Measurements from ENCODE around the gene MDK.

Gene MDK

DNA sequence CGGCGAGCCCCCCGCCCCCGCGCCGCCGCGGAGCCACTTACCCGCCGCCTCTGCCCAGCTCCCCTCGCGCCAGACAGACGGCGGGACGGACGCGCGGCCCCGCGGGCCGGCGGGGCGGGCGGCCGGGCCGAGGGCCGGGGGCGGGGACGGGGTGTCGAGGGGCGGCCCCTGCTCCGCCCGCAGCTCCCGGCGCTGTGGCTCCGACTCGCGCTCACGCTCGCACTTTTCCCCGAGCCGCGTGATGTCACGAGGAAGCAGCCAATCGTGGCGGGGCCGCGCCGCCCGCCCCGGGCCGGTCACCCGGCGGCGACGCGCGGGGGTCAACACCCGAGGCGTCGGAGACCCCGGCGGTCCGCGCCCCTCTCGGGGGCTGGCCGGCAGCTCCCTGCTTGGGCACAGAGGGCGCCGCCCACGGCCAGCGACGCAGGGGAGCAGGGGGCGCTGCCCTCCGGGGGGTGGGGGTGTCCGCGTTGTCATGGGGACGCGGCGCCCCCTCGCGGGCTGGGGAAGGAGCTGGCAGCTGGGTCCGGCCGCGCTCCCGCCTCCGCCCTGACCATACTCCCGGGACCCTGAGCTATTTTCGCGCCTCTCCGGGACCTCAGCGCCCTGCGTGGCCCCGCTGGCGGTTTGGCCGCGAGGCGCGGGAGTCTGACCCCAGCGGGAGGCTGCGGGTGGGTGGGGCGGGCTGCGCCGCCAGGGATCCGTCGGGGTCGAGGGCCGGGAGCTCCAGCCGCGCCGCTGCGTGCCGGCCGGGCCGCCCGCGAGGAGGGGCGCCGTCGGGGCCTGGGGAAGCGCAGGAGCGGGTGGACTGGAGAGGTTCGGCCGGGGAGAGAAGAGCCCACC is 10.3 kb downstream of the MDK start, which contains the start of gene CHRM4:
CHRM4 (minus strand) TSS at position 199 of the 843 bp plus-strand sequence. CDS start 5,219 bp downstream, outside the sequence.
- TF ChIP-seq, protein P1, sequence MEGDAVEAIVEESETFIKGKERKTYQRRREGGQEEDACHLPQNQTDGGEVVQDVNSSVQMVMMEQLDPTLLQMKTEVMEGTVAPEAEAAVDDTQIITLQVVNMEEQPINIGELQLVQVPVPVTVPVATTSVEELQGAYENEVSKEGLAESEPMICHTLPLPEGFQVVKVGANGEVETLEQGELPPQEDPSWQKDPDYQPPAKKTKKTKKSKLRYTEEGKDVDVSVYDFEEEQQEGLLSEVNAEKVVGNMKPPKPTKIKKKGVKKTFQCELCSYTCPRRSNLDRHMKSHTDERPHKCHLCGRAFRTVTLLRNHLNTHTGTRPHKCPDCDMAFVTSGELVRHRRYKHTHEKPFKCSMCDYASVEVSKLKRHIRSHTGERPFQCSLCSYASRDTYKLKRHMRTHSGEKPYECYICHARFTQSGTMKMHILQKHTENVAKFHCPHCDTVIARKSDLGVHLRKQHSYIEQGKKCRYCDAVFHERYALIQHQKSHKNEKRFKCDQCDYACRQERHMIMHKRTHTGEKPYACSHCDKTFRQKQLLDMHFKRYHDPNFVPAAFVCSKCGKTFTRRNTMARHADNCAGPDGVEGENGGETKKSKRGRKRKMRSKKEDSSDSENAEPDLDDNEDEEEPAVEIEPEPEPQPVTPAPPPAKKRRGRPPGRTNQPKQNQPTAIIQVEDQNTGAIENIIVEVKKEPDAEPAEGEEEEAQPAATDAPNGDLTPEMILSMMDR (IDR thresholded peaks at IDR 0.05; ENCODE audit: control insufficient read depth, extremely low read depth, insufficient read depth): peak; percentile 56
- peak within 1 kb of the TSS; percentile 21; the same call in 1 of the 2 replicates for H3K4me3 ChIP-seq (ENCODE audit: low read depth, low read length)
- no peak for DNase-seq (ENCODE audit: low read depth)

DNA sequence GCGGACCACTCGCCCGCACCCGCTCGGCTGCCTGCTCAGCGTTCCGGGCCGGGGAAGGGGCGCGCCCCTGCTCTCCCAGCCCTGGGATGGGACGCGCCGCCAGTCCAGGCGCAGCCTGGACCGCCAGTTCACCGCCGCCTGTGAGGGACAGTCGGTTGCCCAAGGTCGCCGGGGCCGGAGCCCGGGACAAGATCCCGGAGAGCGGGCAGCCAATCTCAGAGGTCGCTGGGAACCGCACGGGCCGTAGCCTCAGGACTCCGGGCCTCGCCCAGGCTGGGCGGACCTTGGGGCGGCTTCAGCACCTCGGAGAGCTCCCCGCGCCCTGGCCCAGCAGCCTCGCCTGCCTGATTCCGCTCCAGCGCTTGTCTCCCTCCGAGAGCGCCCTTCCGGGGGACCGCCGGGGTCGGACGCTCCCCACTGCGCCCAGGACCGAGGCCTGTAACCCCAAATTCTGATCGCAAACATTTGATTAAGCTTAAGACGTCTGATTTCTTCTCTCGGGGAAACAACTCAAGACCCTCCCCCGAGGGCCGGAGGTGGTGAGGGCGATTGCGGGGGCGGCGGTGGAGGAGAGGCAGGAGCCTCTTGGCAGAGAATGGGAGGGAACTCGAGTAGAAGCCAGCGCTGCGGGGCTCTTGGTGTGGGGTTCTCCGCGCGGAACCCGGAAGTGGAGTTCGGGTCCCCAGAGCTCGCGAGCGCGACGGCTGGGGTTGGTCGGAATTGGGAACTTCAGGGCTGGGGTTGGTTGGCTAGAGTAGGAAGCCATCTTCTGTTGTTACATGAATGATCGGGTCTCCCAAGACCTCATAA is 11.2 kb downstream of the MDK start:
- TF ChIP-seq, protein P1 (IDR thresholded peaks at IDR 0.05; ENCODE audit: control insufficient read depth, extremely low read depth, insufficient read depth): no peak
- H3K4me3 ChIP-seq (ENCODE audit: low read depth, low read length): no peak overlapping the region
- DNase-seq (ENCODE audit: low read depth): peak; percentile 42

DNA sequence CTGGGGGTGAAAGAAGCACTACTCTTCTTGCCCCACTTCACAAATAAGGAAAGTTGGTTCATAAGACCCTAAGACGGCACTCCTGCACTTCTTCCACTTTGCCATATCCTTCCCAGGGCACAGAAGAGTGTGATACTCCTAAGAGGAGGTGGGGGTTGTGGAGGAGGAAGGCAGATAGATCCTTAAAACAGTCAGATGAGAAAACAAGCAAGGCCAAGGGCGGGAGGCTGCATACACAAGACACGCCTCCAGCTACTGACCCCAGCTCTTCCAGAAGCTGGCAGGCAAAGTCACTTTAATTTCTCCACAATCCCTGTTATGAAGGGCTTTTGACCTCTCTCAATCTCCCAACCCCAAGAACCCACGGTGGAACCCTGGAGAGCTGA is 11.8 kb downstream of the MDK start:
- TF ChIP-seq, protein P1 (IDR thresholded peaks at IDR 0.05; ENCODE audit: control insufficient read depth, extremely low read depth, insufficient read depth): no peak
- DNase-seq (ENCODE audit: low read depth): no peak
- no peak overlapping the region for H3K4me3 ChIP-seq (ENCODE audit: low read depth, low read length)

DNA sequence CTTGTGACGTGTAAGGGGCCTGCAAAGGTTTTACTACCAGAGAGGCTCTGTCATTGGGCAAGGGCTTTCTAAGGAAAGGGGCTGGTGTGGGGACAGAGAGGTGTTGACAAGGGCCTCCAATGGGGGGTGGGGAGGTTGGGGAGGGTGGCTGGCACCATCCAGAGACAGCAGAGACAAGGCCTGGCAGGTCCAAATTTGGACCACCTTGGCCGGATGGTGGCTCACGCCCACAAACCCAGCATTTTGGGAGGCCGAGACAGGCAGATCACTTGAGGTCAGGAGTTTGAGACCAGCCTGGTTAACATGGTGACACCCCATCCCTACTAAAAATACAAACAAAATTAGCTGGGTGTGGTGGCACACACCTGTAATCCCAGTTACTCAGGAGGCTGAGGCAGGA is 12.3 kb downstream of the MDK start:
- H3K4me3 ChIP-seq (ENCODE audit: low read depth, low read length): no peak overlapping the region
- no peak for DNase-seq (ENCODE audit: low read depth)
- TF ChIP-seq, protein P1 (IDR thresholded peaks at IDR 0.05; ENCODE audit: control insufficient read depth, extremely low read depth, insufficient read depth): no peak

DNA sequence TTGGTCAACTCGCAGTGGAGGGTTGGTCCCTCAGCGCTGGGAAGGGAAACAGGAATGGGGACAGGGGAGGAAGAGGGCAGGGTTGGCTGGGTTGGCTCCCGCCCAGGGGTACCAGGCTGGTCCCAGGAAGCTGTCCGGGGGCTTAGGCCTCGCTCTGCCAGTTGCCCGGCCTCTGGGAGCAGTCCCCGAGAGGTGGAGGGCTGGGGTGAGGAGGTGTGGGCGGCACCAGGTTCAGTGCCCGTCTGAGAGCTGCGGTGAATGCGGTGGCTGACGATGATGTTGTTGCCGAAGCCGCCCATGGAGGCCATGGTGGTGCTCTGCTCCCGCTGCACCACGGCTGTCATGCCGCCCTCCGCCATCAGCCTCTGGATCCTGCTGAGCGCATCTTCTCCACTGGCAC is 16.1 kb downstream of the MDK start:
- no peak for DNase-seq (ENCODE audit: low read depth)
- no peak overlapping the region for H3K4me3 ChIP-seq (ENCODE audit: low read depth, low read length)
- TF ChIP-seq, protein P1 (IDR thresholded peaks at IDR 0.05; ENCODE audit: control insufficient read depth, extremely low read depth, insufficient read depth): no peak

DNA sequence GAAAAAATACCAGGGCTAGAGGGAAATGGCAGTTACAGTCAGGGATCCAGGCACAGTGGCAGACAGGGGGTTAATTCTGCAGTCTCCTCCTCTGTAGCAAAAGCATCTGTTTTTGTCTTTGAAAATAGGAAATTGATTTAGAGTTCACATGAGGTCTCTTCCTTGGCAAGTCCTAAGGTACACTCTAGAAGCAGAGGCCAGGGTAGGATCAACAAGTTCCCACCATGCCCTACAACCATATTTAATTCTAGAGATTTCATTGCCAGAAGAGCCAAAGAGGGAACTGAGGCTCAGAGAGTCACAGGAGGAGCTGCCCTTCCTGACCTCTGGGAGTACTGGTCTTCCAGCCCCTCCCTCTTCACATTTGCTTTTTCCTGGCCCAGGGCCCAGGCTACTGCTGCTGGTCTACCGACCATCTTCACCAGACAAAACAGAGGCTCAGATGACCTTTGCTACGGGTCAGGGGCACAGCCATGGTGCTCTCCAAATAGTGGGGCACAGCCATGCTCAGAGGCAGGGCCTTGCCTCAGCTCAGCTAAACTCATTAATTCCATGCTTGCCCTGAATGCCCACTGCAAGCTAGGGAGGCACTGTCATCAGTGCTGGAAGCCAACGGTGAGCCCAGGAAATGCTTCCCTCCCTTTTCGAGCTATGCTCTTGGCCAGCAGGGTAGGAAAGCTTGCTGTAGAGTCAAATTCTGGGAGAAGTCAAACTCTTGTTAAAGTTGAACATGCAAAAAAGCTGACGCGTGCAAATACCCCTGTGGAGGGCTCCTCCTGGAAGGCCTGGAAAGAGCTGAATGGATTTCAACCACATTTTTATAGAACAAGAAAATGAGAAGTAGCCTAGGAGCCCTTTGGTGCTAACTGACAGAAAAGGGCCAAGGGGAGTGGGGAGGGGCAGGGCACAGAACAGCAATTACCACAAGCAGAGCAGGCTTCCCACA is 21.8 kb downstream of the MDK start:
- TF ChIP-seq, protein P1 (IDR thresholded peaks at IDR 0.05; ENCODE audit: control insufficient read depth, extremely low read depth, insufficient read depth): no peak
- no peak overlapping the region for H3K4me3 ChIP-seq (ENCODE audit: low read depth, low read length)

More for the DNA sequence above, 21.8 kb downstream of the MDK start:
- no peak for DNase-seq (ENCODE audit: low read depth)
